ENCODE data around the gene TPST1.

The TPST1 gene

DNA sequence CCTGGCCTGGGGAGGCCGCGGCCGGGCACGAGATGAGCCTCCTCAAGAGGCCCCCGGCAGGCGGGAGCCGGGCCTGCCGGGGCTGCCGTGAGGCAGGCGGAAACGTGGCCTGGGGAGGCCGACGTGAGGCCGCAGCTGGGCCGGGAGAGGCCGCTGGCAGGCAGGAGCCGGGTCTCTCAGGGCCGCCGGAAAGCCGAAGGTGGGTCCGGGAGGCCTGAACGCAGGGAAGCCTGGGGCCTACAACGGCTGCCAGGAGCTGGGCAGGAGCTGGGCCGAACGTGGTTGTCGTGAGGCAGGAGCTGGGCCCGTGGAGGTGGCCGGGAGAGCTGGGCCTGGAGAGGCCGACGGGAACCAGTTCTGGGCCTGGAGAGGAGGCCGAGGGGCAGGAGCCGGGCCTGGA is 171.9 kb downstream of the TPST1 start:
- no peak overlapping the region for H3K4me2 ChIP-seq (ENCODE audit: low read depth, low read length, poor library complexity, severe bottlenecking)
- H3K9me3 ChIP-seq (ENCODE audit: insufficient read depth, low read depth, low read length): no peaks in the 10 kb centered on the region
- H3K27me3 ChIP-seq (ENCODE audit: insufficient read depth, low read length, poor library complexity, severe bottlenecking): no peaks in the 10 kb centered on the region
- no peak overlapping the region for H3K9ac ChIP-seq (ENCODE audit: low read depth, low read length, poor library complexity, severe bottlenecking)
- no peak overlapping the region for H3K4me3 ChIP-seq (ENCODE audit: low read length, poor library complexity, severe bottlenecking)
- no peaks in the 10 kb centered on the region for H3K79me2 ChIP-seq (ENCODE audit: insufficient read depth, low read length)
- H2AFZ ChIP-seq (ENCODE audit: low read length): no peak overlapping the region
- H3F3A ChIP-seq (ENCODE audit: low read depth): no peaks in the 10 kb centered on the region
- H3K4me1 ChIP-seq (ENCODE audit: insufficient read depth, low read length, poor library complexity, severe bottlenecking): no peaks in the 10 kb centered on the region
- no peaks in the 10 kb centered on the region for H3K9me2 ChIP-seq (replicated peaks; ENCODE audit: low read depth, low read length)
- no peaks in the 10 kb centered on the region for H3K36me3 ChIP-seq (ENCODE audit: insufficient read depth, low read length)
- no peaks in the 10 kb centered on the region for H4K20me1 ChIP-seq (ENCODE audit: insufficient read depth, low read length, poor library complexity, severe bottlenecking)
- TF ChIP-seq, protein P1, sequence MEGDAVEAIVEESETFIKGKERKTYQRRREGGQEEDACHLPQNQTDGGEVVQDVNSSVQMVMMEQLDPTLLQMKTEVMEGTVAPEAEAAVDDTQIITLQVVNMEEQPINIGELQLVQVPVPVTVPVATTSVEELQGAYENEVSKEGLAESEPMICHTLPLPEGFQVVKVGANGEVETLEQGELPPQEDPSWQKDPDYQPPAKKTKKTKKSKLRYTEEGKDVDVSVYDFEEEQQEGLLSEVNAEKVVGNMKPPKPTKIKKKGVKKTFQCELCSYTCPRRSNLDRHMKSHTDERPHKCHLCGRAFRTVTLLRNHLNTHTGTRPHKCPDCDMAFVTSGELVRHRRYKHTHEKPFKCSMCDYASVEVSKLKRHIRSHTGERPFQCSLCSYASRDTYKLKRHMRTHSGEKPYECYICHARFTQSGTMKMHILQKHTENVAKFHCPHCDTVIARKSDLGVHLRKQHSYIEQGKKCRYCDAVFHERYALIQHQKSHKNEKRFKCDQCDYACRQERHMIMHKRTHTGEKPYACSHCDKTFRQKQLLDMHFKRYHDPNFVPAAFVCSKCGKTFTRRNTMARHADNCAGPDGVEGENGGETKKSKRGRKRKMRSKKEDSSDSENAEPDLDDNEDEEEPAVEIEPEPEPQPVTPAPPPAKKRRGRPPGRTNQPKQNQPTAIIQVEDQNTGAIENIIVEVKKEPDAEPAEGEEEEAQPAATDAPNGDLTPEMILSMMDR (conservative IDR thresholded peaks at IDR 0.05; ENCODE audit: low read length): no peak
- TF ChIP-seq EZH2phosphoT487 (IDR thresholded peaks at IDR 0.05; ENCODE audit: borderline replicate concordance): no peak

DNA sequence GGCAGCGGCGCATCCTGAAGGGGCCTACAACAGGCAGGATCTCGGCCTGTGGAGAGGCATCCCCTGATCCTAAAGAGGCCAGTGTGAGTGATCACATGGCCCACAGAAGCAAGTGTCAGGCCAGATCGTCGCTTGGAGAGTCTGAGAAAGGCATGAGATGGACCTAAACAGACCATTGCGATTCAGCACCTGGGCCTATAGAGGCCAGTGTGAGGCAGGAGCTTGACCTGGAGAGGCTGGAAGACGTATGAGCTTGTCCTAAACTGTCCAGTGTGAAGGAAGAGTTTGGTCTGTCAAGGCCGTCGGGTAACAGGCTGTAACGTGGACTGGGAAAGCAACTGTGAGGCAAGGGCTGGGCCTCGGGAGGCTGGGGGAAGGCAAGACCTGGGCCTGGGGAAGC is 172.6 kb downstream of the TPST1 start:
- H3K9ac ChIP-seq (ENCODE audit: low read depth, low read length, poor library complexity, severe bottlenecking): no peak overlapping the region
- no peaks in the 10 kb centered on the region for H3F3A ChIP-seq (ENCODE audit: low read depth)
- no peak overlapping the region for H3K4me2 ChIP-seq (ENCODE audit: low read depth, low read length, poor library complexity, severe bottlenecking)
- H3K79me2 ChIP-seq (ENCODE audit: insufficient read depth, low read length): no peaks in the 10 kb centered on the region
- H3K4me1 ChIP-seq (ENCODE audit: insufficient read depth, low read length, poor library complexity, severe bottlenecking): no peaks in the 10 kb centered on the region
- no peaks in the 10 kb centered on the region for H3K9me2 ChIP-seq (replicated peaks; ENCODE audit: low read depth, low read length)
- no peaks in the 10 kb centered on the region for H4K20me1 ChIP-seq (ENCODE audit: insufficient read depth, low read length, poor library complexity, severe bottlenecking)
- H3K4me3 ChIP-seq (ENCODE audit: low read length, poor library complexity, severe bottlenecking): no peak overlapping the region
- no peaks in the 10 kb centered on the region for H3K36me3 ChIP-seq (ENCODE audit: insufficient read depth, low read length)
- TF ChIP-seq EZH2phosphoT487 (IDR thresholded peaks at IDR 0.05; ENCODE audit: borderline replicate concordance): no peak
- TF ChIP-seq, protein P1 (conservative IDR thresholded peaks at IDR 0.05; ENCODE audit: low read length): no peak
- no peaks in the 10 kb centered on the region for H3K9me3 ChIP-seq (ENCODE audit: insufficient read depth, low read depth, low read length)
- no peaks in the 10 kb centered on the region for H3K27me3 ChIP-seq (ENCODE audit: insufficient read depth, low read length, poor library complexity, severe bottlenecking)
- no peak overlapping the region for H2AFZ ChIP-seq (ENCODE audit: low read length)

DNA sequence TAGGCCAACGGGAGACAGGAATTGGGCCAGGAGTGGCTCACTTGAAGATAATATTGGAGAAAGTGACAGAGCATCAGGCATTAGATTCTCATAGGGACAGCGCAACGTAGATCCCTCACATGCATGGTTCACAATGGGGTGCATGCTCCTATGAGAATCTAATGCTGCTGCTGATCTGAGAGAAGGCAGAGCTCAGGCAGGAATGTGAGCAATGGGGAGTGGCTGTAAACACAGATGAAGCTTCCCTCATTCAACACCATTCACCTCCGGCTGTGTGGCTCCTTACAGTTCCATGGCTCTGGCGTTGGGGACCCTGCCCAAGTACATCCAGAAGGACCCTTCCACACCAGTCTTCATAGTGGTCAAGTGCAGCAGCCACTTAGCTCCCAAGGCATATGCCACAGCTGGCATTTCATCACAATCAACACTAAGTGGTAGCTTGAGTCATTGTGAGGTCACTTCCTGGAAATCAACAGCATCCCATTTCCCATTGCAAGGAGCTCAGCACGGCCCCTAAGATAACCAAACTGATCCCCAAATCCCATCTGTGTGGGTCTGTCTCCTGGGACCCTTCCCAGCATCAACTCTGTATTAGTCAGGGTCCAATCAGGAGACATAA is 174.5 kb downstream of the TPST1 start:
- Histone ChIP-seq H2AFZ (ENCODE audit: low read length) (no peak overlapping the region), H3K9me2 (replicated peaks; ENCODE audit: low read depth, low read length) (no peaks in the 10 kb centered on the region), H3K79me2 (ENCODE audit: insufficient read depth, low read length) (no peaks in the 10 kb centered on the region), H3K36me3 (ENCODE audit: insufficient read depth, low read length) (no peaks in the 10 kb centered on the region), H3K4me3 (ENCODE audit: low read length, poor library complexity, severe bottlenecking) (no peak overlapping the region), H3K27me3 (ENCODE audit: insufficient read depth, low read length, poor library complexity, severe bottlenecking) (no peaks in the 10 kb centered on the region), H3K9ac (ENCODE audit: low read depth, low read length, poor library complexity, severe bottlenecking) (no peak overlapping the region), H4K20me1 (ENCODE audit: insufficient read depth, low read length, poor library complexity, severe bottlenecking) (no peaks in the 10 kb centered on the region), H3K4me1 (ENCODE audit: insufficient read depth, low read length, poor library complexity, severe bottlenecking) (no peaks in the 10 kb centered on the region), H3K4me2 (ENCODE audit: low read depth, low read length, poor library complexity, severe bottlenecking) (no peak overlapping the region), H3F3A (ENCODE audit: low read depth) (no peaks in the 10 kb centered on the region), H3K9me3 (ENCODE audit: insufficient read depth, low read depth, low read length) (no peaks in the 10 kb centered on the region)
- TF ChIP-seq, protein P1 (conservative IDR thresholded peaks at IDR 0.05; ENCODE audit: low read length): no peak
- TF ChIP-seq EZH2phosphoT487 (IDR thresholded peaks at IDR 0.05; ENCODE audit: borderline replicate concordance): no peak
